ENCODE data around the gene DNER. TPM values are rescaled to one million over a fixed set of nuclear protein-coding genes. Genes with fewer than 3 reads are reported as not detected.

DNER gene
- 0.20 and 1.0 TPM in 2 replicates for total RNA-seq

GRCh38 chr2:229714080-229714735 is at the start of gene DNER:
Gene DNER (minus strand): TSS chr2:229714555. CDS start chr2:229714423, 132 bp downstream.

Other genes starting within 250 kb of the DNER start
- gene TRIP12, start 207.5 kb upstream of the DNER start, total RNA-seq: 268 and 289 TPM in 2 replicates
- gene FBXO36, start 207.9 kb upstream of the DNER start, total RNA-seq: 1.8 and 2.9 TPM in 2 replicates